Neural crest cell (in vitro differentiated cells): ENCODE measurements around the gene CORO7. TPM values are rescaled to one million over a fixed set of nuclear protein-coding genes. Genes with fewer than 3 reads are reported as not detected.
A peak's percentile ranks its signal among the peaks of the same experiment; 100 is the strongest.

Source experiments
- DNase-seq: peaks from one replicate; pipeline ENCODE4 v3.0.0; 2021; ENCODE audit warnings: low read depth, mixed read lengths, low spot score
- H3K27ac Mint-ChIP-seq: one replicate; pipeline ENCODE4 v1.8.0; 2021; ENCODE audit warnings: mild to moderate bottlenecking, mixed read lengths; ENCODE audit not compliant: unreplicated experiment
- H3K27me3 Mint-ChIP-seq: 2 replicates; pipeline ENCODE4 v1.8.0; 2021; ENCODE audit warnings: low read depth, mild to moderate bottlenecking, mixed read lengths
- H3K36me3 Mint-ChIP-seq: 2 replicates; pipeline ENCODE4 v1.8.0; 2021; ENCODE audit warnings: low read depth, mild to moderate bottlenecking, mixed read lengths
- H3K4me1 Mint-ChIP-seq: 2 replicates; pipeline ENCODE4 v1.8.0; 2021; ENCODE audit warnings: mixed read lengths
- H3K4me3 Mint-ChIP-seq: one replicate; pipeline ENCODE4 v1.8.0; 2021; ENCODE audit warnings: mild to moderate bottlenecking, mixed read lengths
- H3K9me3 Mint-ChIP-seq: 2 replicates; pipeline ENCODE4 v1.8.0; 2021; ENCODE audit warnings: mixed read lengths
- total RNA-seq: library from RNA; stranded (reverse); gene quantifications from 2 replicates; pipeline ENCODE4 v1.2.1, GENCODE V29; 2021
- TF ChIP-seq, protein P1 (sequence below): fragments of 200-600 bp; sonication (generic); conservative IDR thresholded peaks from 2 replicates; pipeline ENCODE4 v1.5.0; 2021; ENCODE audit warnings: antibody characterized with exemption, mild to moderate bottlenecking

CORO7 gene
- total RNA-seq, 1 donor from 2014 or later: 43.2 TPM

DNA sequence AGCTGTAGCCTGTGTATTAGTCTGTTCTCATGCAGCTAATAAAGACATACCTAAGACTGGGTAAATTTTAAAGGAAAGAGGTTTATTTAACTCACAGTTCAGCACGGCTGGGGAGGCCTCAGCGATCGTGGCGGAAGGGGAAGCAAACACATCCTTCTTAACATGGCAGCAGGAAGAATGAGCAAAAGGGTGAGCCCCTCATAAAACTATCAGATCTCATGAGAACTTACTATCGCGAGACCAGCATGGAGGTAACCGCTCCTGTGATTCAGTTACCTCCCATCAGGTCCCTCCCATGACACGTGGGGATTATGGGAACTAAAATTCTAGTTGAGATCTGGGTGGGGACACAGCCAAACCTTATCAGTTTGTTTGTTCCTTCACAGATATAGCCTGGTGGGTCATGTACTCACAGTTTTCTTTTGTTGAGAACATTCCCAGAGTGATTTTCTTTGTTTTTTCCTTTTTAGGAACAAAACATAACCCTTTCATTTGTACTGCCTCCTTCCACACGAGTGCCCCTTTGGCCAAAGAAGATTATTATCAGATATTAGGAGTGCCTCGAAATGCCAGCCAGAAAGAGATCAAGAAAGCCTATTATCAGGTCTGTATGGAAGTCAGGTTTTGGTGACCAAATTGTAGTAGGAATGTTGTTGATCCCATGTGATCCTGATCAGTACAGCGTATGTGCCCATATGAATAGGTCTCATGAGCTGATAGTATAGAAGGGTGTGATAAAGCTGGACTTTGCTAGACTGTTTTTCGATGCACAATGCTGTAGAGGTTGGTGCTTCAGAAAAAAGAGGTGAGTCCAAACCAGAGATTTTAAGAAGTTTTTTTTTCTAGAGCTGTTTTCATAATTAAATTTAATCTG is 17.8 kb upstream of the CORO7 start:
- Mint-ChIP-seq H3K27ac (peak overlapping the region; percentile 63), H3K27me3 (no peaks in the 10 kb centered on the region), H3K36me3 (peaks cover 6% of the 10 kb centered on the region), H3K9me3 (no peaks in the 10 kb centered on the region), H3K4me1 (no peaks in the 10 kb centered on the region), H3K4me3 (no peak overlapping the region)
- TF ChIP-seq, protein P1, sequence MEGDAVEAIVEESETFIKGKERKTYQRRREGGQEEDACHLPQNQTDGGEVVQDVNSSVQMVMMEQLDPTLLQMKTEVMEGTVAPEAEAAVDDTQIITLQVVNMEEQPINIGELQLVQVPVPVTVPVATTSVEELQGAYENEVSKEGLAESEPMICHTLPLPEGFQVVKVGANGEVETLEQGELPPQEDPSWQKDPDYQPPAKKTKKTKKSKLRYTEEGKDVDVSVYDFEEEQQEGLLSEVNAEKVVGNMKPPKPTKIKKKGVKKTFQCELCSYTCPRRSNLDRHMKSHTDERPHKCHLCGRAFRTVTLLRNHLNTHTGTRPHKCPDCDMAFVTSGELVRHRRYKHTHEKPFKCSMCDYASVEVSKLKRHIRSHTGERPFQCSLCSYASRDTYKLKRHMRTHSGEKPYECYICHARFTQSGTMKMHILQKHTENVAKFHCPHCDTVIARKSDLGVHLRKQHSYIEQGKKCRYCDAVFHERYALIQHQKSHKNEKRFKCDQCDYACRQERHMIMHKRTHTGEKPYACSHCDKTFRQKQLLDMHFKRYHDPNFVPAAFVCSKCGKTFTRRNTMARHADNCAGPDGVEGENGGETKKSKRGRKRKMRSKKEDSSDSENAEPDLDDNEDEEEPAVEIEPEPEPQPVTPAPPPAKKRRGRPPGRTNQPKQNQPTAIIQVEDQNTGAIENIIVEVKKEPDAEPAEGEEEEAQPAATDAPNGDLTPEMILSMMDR: no peak
- DNase-seq: no peak

GRCh38 chr16:4433228-4433627 is 16.8 kb upstream of the CORO7 start:
- Mint-ChIP-seq H3K4me3 (peak overlapping the region; percentile 56), H3K9me3 (no peaks in the 10 kb centered on the region), H3K36me3 (peaks cover 9% of the 10 kb centered on the region), H3K27me3 (no peaks in the 10 kb centered on the region), H3K27ac (no peak overlapping the region), H3K4me1 (peaks cover 3% of the 10 kb centered on the region)
- no peak for DNase-seq
- TF ChIP-seq, protein P1: no peak

DNA sequence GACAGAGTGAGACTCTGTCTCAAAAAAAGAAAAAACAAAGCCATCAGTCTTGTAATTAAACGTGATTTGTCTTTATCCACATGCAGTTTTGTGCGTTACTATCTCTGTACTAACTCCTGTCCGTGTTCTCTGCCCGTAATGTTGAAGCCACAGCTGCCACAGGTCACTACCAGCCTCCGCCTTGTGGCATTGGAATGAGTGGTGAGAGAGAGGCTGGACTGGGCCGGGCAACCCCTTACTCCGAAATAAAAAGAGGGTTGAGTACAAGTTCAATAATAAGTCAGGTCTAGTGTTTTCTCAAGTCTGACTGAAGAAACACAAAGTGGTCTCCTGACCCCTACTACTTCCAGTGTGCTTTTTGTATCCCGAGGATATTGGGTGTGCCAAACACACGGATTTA is 14.6 kb upstream of the CORO7 start:
- H3K36me3 Mint-ChIP-seq: peaks cover 7% of the 10 kb centered on the region
- DNase-seq: no peak
- H3K4me3 Mint-ChIP-seq: no peak overlapping the region
- H3K27ac Mint-ChIP-seq: no peak overlapping the region
- H3K9me3 Mint-ChIP-seq: no peaks in the 10 kb centered on the region
- no peaks in the 10 kb centered on the region for H3K27me3 Mint-ChIP-seq
- H3K4me1 Mint-ChIP-seq: peaks cover 18% of the 10 kb centered on the region
- TF ChIP-seq, protein P1: no peak

- Mint-ChIP-seq H3K36me3 (peaks cover 5% of the 10 kb centered on the region), H3K4me3 (peak overlapping the region; percentile 58), H3K27ac (no peak overlapping the region), H3K9me3 (no peaks in the 10 kb centered on the region), H3K27me3 (no peaks in the 10 kb centered on the region), H3K4me1 (peaks cover 29% of the 10 kb centered on the region)
- DNase-seq: no peak
- TF ChIP-seq, protein P1: no peak
Observed at GRCh38 chr16:4428500-4428899, 12.1 kb upstream of the CORO7 start.

GRCh38 chr16:4426722-4427372 is 10.5 kb upstream of the CORO7 start:
- DNase-seq: no peak
- peak overlapping the region; percentile 83 for H3K27ac Mint-ChIP-seq
- H3K36me3 Mint-ChIP-seq: peaks cover 5% of the 10 kb centered on the region
- H3K9me3 Mint-ChIP-seq: no peaks in the 10 kb centered on the region
- peak overlapping the region; percentile 97 for H3K4me3 Mint-ChIP-seq
- no peaks in the 10 kb centered on the region for H3K27me3 Mint-ChIP-seq
- H3K4me1 Mint-ChIP-seq: peaks cover 29% of the 10 kb centered on the region
- TF ChIP-seq, protein P1: no peak
